ENCODE data around the gene NSMF.
"Not testable (repeated sequence)": the region's sequence is repeated elsewhere in the genome, so short reads cannot be mapped to it uniquely, and the experiment has no call there.

Gene NSMF

GRCh38 chr9:137459601-137460362, 648 bp upstream of the NSMF start:
- DNase-seq, result no peak

- DNase-seq, result peak; percentile 48
Observed at GRCh38 chr9:137458194-137459151, 661 bp downstream of the NSMF start.

- DNase-seq, result peak; percentile 39
Observed at GRCh38 chr9:137457406-137458193, 1.5 kb downstream of the NSMF start.

DNA sequence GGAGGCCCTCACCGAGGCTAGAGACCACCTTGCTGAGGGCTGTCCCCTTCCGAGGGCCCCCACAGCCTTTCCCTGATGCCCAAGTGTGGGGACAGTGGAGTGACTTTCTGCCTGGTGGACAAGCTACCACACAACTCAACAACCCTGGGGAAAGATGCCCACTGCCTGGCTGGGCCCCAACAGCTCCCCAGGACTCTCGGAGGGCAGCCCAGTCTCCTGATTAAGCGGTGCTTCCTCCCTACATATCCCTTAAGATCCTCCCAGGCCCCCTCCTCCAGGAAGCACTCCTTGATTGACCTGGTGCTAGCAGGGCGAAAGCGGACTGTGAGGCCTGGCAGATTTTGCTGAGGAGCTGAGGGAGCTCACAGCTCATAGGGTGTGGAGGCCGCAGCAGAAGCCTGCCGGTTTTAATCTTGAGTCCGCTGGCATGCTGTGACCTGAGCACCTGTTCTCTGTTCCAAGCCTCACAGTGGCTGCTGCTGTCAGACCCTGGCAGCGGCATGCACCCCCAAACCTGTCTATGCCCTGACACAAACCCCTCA, 2.2 kb downstream of the NSMF start:
- DNase-seq, result no peak

DNA sequence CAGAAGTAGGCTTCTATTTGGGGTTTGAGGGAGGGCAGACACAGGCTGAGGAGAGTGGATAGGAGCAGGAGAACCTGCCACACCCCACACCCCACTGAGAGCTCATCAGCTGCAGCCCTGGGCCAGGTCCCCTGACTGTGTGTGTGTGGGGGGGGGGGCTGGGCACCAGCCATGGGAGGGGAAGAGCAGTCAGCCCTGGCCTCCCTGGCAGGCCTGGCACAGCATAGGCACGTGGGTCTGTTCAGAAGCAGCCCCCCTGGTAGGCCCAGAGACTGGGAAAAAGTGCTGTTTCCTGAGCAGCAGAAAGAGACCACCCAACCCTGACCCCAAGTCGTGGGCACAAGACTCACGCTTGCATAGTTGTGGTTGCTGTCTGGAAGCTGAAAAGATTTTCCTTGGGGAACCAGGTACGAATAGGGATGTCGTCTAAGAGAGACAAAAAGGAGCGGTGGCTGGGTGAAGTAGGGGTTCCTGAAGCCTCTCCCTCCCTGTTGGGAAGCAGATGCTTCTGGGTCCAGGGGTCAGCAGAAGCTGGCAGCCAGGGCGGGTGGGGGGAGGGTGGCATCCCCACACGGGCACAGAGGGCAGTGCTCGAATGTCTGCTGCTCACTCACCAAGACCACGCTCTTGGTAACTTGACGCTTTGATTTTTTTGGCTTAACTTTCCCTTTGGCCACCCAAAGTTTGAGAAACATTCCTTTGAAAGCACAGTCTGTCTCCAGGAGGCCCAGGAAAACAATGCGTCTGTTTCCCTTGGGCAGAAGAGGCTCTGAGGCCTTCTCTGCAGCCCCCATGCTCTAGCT, 2.9 kb downstream of the NSMF start:
- no peak for DNase-seq

DNA sequence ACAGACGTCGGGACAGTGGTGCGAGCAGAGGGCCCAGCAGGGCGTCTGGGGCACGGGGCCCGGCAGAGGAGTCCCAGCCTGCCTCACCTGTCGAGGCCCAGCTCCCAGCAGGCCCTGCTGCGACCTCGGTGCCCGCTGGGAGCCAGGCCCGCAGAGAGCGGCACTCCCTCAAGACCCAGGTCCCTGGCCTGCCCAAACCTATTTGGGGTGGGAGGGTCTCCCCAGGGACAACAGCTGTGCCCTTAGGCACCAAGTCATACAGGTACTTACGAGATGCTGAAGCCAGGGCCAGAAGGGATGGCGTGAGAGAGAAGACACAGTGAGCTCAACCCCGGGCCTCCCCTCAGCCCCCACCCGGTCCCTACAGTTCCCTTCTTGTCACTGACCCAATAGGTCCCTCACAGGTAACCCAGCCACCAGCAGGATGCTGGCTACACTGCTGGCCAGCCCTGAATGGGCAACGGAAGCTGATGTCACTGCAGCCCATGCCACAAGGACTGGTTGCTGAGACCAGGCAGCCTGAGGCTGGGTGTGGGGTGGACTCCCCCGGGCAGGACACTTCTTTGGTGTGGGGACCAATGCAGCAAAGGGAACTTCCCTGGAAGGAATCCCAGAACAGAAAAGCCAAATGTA, 3.7 kb downstream of the NSMF start:
- DNase-seq, result no peak

DNA sequence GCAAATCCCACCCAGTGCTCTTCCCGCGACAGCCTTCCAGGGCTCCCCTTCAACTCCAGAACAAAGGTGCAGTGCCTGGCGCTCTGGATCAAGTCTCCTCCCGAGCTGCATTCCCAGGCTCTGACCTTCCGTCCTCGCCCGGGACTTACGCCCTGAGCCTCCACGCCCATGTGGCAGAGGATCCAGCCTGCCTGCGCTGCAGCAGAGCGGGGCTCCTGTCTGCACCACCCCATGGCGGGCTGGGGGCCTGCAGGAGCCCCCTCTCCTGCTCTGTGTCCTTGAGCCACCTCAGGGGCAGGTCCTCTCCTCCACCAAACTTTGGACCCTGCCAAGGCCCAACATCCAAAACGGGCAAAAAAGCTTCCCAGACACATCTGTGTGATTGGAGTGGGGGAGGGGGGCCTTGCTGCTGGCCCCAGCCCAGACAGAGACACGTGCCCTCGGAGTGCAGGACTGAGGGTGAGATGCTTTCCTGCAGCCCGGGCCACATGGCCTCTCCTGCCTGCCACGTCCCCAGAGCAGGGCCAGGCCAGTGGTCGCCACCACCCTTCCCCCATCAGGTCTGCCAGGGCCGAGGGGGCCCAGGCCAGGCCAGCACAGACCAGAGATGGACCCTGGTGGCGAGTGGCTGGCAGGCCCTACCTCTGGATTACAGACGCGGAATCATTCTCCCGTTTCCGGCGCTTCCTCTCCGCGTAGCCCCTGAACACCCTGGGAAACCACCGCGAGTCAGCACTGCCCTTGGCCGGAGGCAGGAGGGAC, 4.4 kb downstream of the NSMF start:
- DNase-seq, result peak; percentile 65

GRCh38 chr9:137454145-137454596, 5.0 kb downstream of the NSMF start:
- no peak for DNase-seq

- peak; percentile 64 for DNase-seq
Observed at GRCh38 chr9:137453643-137454081, 5.5 kb downstream of the NSMF start.

DNA sequence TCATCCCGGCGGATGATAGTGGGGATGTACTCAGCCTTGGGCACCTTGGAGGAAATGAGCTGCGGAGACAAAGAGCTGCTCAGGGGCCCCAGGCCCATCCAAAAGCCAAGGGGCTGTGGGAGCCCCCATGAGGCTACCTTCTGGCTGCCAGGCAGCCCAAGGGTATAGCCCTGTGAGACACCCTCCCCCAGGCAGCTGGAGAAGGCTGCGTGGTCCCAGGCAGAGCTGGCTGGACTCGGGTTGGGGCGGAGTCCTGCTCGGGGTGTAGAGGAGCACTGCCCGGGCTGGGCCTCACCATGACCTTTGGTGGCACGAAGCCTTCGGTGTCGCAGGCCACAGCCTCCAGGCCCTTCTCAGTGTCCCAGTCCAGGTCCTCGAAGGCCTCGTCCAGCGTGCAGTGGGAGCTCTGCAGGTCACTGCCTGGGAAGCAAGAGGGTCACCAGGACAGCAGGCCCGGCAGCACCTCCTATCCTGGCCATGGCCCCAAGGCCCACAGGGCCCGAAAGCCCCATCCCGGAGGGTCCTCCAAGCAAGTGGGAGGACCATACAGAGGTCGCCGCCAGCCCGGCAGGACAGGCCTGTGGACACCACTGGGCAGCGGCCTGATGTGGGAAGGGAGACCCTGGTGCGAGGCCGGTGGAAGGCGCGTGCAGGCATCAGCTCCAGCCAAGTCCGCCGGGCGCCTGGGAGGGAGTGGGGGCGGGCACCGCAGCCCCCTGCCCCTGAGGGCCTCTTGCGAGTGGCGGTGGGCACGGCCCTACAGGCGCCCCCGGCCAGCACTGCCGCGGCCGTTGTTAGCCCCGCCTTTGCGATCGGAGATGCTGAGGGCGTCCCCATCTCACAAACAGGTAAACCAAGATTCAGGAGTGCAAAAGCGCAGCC, 6.1 kb downstream of the NSMF start:
- peak; percentile 9 for DNase-seq

- DNase-seq, result no peak
Observed at GRCh38 chr9:137452006-137452760, 7.0 kb downstream of the NSMF start.

DNA sequence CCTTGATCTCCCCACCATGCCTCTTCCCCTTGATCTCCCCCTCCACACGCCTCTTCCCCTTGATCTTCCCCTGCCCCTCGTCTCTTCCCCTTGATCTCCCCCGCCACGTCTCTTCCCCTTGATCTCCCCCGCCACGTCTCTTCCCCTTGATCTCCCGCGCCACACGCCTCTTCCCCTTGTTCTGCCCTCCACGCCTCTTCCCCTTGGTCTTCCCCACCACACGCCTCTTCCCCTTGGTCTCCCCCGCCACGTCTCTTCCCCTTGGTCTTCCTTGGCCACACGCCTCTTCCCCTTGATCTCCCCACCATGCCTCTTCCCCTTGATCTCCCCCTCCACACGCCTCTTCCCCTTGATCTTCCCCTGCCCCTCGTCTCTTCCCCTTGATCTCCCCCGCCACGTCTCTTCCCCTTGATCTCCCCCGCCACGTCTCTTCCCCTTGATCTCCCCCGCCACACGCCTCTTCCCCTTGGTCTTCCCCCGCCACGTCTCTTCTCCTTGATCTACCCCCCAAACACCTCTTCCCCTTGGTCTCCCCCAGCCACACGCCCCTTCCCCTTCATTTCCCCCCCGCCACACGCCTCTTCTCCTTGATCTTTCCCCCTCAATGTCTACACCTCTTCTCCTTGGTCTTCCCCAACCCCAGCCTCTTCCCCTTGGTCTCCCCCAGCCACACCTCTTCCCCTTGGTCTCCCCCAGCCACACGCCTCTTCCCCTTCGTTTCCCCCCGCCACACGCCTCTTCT, 7.7 kb downstream of the NSMF start:
- DNase-seq, result not testable (repeated sequence)

DNA sequence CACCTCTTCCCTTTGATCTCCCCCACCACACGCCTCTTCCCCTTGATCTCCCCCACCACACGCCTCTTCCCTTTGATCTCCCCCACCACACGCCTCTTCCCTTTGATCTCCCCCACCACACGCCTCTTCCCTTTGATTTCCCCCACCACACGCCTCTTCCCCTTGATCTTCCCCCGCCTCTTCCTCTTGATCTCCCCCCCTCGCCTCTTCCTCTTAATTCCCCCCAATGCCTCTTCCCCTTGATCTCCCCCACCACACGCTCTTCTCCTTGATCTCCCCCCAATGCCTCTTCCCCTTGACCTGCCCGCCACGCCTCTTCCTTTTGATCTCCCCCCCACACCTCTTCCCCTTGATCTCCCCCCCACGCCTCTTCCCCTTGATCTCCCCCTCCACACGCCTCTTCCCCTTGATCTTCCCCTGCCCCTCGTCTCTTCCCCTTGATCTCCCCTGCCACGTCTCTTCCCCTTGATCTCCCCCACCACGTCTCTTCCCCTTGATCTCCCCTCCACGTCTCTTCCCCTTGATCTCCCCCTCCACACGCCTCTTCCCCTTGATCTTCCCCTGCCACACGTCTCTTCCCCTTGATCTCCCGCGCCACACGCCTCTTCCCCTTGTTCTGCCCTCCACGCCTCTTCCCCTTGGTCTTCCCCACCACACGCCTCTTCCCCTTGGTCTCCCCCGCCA, 8.5 kb downstream of the NSMF start:
- DNase-seq, result not testable (repeated sequence)

DNA sequence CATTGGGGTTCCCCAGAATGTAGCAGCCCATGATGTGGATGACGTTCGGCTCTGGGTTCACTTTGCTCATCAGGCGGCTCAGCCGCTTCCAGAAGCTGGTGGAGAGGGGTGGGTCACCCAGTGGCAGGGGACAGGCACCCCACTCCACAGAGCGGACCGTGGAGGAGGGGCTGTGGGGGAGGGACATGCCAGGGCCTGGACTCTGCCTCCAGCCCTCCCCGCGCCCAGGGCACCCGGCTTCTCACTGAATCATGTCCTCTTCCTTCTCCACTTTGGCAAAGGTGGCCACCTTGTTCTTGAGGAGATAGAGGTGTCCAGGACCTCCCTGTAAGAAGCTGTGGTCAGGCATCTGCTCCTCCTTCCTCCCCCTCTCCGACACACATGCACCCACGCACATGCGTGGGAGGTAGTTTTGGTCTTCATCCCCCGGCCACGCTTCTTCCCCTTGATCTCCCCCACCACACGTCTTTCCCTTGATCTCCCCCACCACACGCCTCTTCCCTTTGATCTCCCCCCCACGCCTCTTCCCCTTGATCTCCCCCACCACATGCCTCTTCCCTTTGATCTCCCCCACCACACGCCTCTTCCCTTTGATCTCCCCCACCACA, 9.1 kb downstream of the NSMF start:
- peak; percentile 2 for DNase-seq

- DNase-seq, result peak; percentile 6
Observed at GRCh38 chr9:137449081-137449844, 9.9 kb downstream of the NSMF start.

DNA sequence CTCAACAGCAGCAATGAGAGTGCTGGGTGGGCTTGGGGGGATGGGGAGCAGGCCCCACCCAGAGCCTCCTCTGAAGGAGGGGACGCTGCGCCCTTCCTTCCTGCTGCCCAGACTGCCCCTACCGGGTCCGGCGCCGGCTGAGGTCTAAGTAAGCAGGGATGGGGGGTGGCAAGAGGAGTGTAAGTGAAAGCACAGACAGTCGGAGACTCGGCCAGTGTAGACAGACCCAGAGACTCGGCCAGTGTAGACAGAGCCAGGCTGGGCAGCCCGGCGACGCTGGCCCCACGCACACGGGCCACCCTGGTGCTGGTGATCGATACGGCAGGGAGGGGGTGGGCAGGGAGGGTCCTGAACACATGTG, 10.6 kb downstream of the NSMF start:
- no peak for DNase-seq

Measured in right kidney (tissue), 1 donor.